ENCODE measurements around the gene PTK7.
"Not testable (repeated sequence)": the region's sequence is repeated elsewhere in the genome, so short reads cannot be mapped to it uniquely, and the experiment has no call there.

- not testable (repeated sequence) for TF ChIP-seq SUZ12 (IDR thresholded peaks at IDR 0.05); ELF4 (IDR thresholded peaks at IDR 0.05); CTBP1 (IDR thresholded peaks at IDR 0.05; ENCODE audit: borderline replicate concordance); FOXM1 (IDR thresholded peaks at IDR 0.05; ENCODE audit: borderline replicate concordance); BHLHE40 (IDR thresholded peaks at IDR 0.05; ENCODE audit: borderline replicate concordance); FOXA1 (IDR thresholded peaks at IDR 0.05)
- TF ChIP-seq, protein P1, sequence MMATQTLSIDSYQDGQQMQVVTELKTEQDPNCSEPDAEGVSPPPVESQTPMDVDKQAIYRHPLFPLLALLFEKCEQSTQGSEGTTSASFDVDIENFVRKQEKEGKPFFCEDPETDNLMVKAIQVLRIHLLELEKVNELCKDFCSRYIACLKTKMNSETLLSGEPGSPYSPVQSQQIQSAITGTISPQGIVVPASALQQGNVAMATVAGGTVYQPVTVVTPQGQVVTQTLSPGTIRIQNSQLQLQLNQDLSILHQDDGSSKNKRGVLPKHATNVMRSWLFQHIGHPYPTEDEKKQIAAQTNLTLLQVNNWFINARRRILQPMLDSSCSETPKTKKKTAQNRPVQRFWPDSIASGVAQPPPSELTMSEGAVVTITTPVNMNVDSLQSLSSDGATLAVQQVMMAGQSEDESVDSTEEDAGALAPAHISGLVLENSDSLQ (IDR thresholded peaks at IDR 0.05): not testable (repeated sequence)
Measured at GRCh38 chr6:43081922-43082321, 5.8 kb downstream of the PTK7 start.

Measured in HEK293T (cell line).